ENCODE data around the gene ARHGAP24.
A peak's percentile ranks its signal among the peaks of the same experiment; 100 is the strongest.

The ARHGAP24 gene

DNA sequence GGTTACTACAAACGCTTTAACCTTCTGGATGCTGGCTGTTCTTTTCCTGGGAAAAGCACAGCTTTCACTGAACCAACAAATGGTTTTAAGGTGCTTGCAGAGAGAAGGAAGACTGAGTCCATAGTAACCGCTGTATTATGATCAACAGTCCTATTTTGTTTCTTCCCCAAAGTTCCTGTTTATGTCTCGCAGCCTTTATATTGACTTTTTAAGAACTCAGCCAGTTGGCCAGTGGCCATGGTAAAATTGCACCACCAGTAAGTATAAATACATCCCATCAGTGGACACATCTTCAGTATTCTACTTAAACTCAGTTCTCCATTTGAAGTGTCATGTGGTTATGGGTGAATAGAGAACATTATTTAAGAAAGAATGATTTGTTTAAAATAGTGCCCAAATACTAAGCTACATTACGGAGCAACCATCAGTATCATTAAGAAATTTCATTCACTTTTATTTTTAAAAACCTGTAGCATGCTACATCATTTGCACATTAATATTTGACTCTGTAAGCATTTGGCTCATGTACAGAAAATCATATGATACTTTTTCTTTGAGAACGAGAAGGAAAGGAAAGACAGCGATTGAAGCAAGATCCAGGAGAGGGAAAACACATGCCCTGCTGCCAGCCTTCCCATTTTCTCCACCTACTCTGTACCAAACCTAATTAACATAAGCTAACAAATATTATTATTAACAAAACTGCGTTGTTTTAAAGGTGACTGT lies 287.0 kb downstream of the ARHGAP24 start:
- Mint-ChIP-seq H3K9me3 (no peaks in the 10 kb centered on the region), H3K4me3 (no peak overlapping the region), H3K4me1 (peaks cover 40% of the 10 kb centered on the region), H3K27me3 (ENCODE audit: low read depth) (no peaks in the 10 kb centered on the region), H3K36me3 (ENCODE audit: low read depth) (no peaks in the 10 kb centered on the region), H3K27ac (peak overlapping the region; percentile 5 to 78 (median 64))
- TF ChIP-seq, protein P1, sequence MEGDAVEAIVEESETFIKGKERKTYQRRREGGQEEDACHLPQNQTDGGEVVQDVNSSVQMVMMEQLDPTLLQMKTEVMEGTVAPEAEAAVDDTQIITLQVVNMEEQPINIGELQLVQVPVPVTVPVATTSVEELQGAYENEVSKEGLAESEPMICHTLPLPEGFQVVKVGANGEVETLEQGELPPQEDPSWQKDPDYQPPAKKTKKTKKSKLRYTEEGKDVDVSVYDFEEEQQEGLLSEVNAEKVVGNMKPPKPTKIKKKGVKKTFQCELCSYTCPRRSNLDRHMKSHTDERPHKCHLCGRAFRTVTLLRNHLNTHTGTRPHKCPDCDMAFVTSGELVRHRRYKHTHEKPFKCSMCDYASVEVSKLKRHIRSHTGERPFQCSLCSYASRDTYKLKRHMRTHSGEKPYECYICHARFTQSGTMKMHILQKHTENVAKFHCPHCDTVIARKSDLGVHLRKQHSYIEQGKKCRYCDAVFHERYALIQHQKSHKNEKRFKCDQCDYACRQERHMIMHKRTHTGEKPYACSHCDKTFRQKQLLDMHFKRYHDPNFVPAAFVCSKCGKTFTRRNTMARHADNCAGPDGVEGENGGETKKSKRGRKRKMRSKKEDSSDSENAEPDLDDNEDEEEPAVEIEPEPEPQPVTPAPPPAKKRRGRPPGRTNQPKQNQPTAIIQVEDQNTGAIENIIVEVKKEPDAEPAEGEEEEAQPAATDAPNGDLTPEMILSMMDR (IDR thresholded peaks at IDR 0.05; ENCODE audit: unreplicated experiment in 3 of 3) = no peak

DNA sequence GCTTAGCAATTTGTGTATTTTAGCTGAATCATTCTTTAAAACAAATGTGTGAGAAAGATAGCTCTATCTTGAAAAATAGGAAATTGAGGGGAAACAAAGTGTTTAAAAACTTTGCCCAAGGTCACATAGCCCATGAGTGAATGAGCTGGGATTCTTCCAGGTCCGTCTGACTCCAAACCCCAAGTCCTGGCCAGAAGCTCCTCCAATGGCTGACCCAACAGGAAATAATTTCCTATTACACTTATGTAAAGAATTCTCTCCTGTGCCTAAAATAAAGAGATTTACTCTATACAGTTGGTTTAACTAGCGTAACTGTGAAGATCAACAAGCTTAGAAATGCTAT lies 287.6 kb downstream of the ARHGAP24 start:
- Mint-ChIP-seq H3K27me3 (ENCODE audit: low read depth) (no peaks in the 10 kb centered on the region), H3K4me1 (peaks cover 40% of the 10 kb centered on the region), H3K4me3 (no peak overlapping the region), H3K9me3 (no peaks in the 10 kb centered on the region), H3K36me3 (ENCODE audit: low read depth) (no peaks in the 10 kb centered on the region), H3K27ac (peak overlapping the region; percentile 37 to 78 (median 64))
- TF ChIP-seq, protein P1 (IDR thresholded peaks at IDR 0.05; ENCODE audit: unreplicated experiment in 3 of 3) = no peak

DNA sequence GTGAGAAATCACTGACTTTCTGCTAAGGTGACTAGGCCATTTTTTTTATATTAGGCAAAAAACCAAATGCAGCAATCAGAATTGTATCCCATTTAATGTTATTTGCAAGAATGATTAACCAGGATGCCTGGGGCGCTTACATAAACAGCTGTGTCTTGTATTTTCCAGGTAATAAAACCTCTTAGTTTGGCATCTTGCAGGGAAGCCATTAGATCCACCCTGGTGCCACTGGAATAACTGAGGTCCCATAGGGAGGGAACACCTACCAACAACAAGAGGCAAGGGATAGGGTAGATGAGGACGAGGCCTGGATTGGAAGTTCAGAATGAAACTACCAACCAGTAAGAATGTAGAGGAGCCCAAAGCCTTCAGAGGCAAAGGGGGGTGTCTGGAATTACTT lies 288.3 kb downstream of the ARHGAP24 start:
- peak overlapping the region; percentile 38 to 78 (median 74) for H3K27ac Mint-ChIP-seq
- H3K4me1 Mint-ChIP-seq = peaks cover 40% of the 10 kb centered on the region
- no peaks in the 10 kb centered on the region for H3K36me3 Mint-ChIP-seq (ENCODE audit: low read depth)
- no peaks in the 10 kb centered on the region for H3K27me3 Mint-ChIP-seq (ENCODE audit: low read depth)
- TF ChIP-seq, protein P1 (IDR thresholded peaks at IDR 0.05; ENCODE audit: unreplicated experiment in 3 of 3) = no peak
- H3K9me3 Mint-ChIP-seq = no peaks in the 10 kb centered on the region
- no peak overlapping the region for H3K4me3 Mint-ChIP-seq

DNA sequence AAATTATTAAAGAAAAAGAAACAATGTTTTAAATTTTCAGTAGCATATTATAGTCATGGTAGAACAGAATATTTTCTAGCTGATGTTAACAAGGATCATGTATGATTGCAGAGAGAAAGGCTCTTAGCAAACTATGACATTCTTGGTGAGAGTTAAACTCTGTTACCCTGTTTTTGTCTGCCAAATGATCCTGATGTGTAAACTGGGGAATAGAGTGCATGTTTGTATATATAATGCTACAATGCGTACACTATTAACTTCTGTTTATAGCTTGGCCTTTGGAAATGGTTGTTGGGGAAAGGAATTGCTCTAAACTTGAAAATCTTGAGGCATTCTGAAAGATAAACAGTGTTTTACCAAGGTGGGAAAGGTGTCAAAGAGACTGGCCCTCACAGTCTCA lies 292.7 kb downstream of the ARHGAP24 start:
- Mint-ChIP-seq H3K9me3 (no peaks in the 10 kb centered on the region), H3K27me3 (ENCODE audit: low read depth) (no peaks in the 10 kb centered on the region), H3K4me3 (no peak overlapping the region), H3K27ac (peak overlapping the region in 1 of 3 experiments; percentile 6), H3K4me1 (peaks cover 7% of the 10 kb centered on the region), H3K36me3 (ENCODE audit: low read depth) (no peaks in the 10 kb centered on the region)
- TF ChIP-seq, protein P1 (IDR thresholded peaks at IDR 0.05; ENCODE audit: unreplicated experiment in 3 of 3) = no peak

DNA sequence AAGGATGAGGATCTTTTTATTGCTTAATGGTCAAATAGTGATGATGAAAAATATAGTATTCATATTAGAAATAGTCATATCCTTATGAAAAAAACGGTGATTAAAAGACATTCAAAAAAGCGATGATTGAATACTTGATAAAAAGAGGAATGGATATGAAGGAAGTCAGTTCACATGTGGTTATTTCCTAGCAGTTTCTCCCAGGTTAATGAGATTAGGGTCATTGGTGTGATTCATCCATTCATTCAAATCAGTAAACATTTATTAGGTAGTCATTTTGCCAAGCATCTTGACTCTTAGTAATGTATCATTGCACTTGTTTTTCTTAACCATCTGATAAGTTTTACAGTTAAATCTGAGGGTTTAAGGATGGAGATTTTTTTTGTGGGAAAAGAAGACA lies 294.1 kb downstream of the ARHGAP24 start:
- no peaks in the 10 kb centered on the region for H3K27me3 Mint-ChIP-seq (ENCODE audit: low read depth)
- H3K9me3 Mint-ChIP-seq = no peaks in the 10 kb centered on the region
- H3K4me1 Mint-ChIP-seq = peaks cover 6% of the 10 kb centered on the region
- TF ChIP-seq, protein P1 (IDR thresholded peaks at IDR 0.05; ENCODE audit: unreplicated experiment in 3 of 3) = no peak
- no peak overlapping the region for H3K27ac Mint-ChIP-seq
- H3K4me3 Mint-ChIP-seq = no peak overlapping the region
- H3K36me3 Mint-ChIP-seq (ENCODE audit: low read depth) = no peaks in the 10 kb centered on the region

DNA sequence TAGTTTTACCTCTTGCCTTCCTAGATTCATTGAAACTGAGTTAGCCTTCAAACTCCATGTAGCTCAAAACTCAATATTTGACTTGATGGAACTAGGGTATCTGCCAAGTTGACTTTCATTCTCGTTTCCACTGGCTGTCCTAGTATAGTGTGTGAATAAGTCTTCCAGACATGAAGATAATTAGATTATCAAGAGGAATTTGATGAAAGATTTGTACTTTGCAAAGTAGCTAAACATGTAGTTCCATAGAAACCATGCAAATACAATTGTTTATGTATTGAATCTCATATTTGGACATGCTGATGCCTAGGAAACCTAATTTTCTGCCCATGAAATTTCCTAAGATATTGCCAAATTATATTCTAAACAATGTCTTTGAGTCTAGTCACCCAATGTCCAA lies 297.5 kb downstream of the ARHGAP24 start:
- no peak overlapping the region for H3K4me3 Mint-ChIP-seq
- peaks cover 32% of the 10 kb centered on the region for H3K4me1 Mint-ChIP-seq
- H3K27ac Mint-ChIP-seq = no peak overlapping the region
- no peaks in the 10 kb centered on the region for H3K27me3 Mint-ChIP-seq (ENCODE audit: low read depth)
- TF ChIP-seq, protein P1 (IDR thresholded peaks at IDR 0.05; ENCODE audit: unreplicated experiment in 3 of 3) = no peak
- no peaks in the 10 kb centered on the region for H3K9me3 Mint-ChIP-seq
- H3K36me3 Mint-ChIP-seq (ENCODE audit: low read depth) = no peaks in the 10 kb centered on the region
